Chondrocyte (in vitro differentiated cells): Measurements from ENCODE around the gene TNFRSF21. TPM values are rescaled to one million over a fixed set of nuclear protein-coding genes. Genes with fewer than 3 reads are reported as not detected.

ENCODE experiments used
- DNase-seq: peaks from one replicate; pipeline ENCODE4 v3.0.0; 2021; ENCODE audit warnings: mixed read lengths, low spot score
- H3K27ac Mint-ChIP-seq: one replicate; pipeline ENCODE4 v1.8.0; 2021; ENCODE audit warnings: mild to moderate bottlenecking, moderate library complexity, mixed read lengths; ENCODE audit not compliant: unreplicated experiment
- H3K27me3 Mint-ChIP-seq: 2 replicates; pipeline ENCODE4 v1.8.0; 2021; ENCODE audit warnings: low read depth, mixed read lengths
- H3K36me3 Mint-ChIP-seq: 2 replicates; pipeline ENCODE4 v1.8.0; 2021; ENCODE audit warnings: low read depth, mixed read lengths
- H3K4me1 Mint-ChIP-seq: 2 replicates; pipeline ENCODE4 v1.8.0; 2021; ENCODE audit warnings: low read depth, mild to moderate bottlenecking, mixed read lengths
- H3K4me3 Mint-ChIP-seq: one replicate; pipeline ENCODE4 v1.8.0; 2021; ENCODE audit warnings: mild to moderate bottlenecking, moderate library complexity, mixed read lengths; ENCODE audit not compliant: unreplicated experiment
- H3K9me3 Mint-ChIP-seq: 2 replicates; pipeline ENCODE4 v1.8.0; 2021; ENCODE audit warnings: low read depth, mixed read lengths
- long read RNA-seq: library from polyadenylated mRNA; stranded (forward); transcript quantifications from one replicate; pipeline ENCODE4 v2.0.0, GENCODE V29; 2021
- total RNA-seq: library from RNA; stranded (reverse); gene quantifications from 3 replicates; pipeline ENCODE4 v1.2.1, GENCODE V29; 2021
- TF ChIP-seq, protein P1 (sequence below): fragments of 200-600 bp; sonication (generic); IDR thresholded peaks from 2 replicates; pipeline ENCODE4 v1.5.0; 2021; ENCODE audit warnings: antibody characterized with exemption, mild to moderate bottlenecking, moderate library complexity

TNFRSF21 gene, protein sequence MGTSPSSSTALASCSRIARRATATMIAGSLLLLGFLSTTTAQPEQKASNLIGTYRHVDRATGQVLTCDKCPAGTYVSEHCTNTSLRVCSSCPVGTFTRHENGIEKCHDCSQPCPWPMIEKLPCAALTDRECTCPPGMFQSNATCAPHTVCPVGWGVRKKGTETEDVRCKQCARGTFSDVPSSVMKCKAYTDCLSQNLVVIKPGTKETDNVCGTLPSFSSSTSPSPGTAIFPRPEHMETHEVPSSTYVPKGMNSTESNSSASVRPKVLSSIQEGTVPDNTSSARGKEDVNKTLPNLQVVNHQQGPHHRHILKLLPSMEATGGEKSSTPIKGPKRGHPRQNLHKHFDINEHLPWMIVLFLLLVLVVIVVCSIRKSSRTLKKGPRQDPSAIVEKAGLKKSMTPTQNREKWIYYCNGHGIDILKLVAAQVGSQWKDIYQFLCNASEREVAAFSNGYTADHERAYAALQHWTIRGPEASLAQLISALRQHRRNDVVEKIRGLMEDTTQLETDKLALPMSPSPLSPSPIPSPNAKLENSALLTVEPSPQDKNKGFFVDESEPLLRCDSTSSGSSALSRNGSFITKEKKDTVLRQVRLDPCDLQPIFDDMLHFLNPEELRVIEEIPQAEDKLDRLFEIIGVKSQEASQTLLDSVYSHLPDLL
- 4.3 to 23.1 TPM (median 20.2 TPM) in 3 replicates for total RNA-seq
- long read RNA-seq, transcript TNFRSF21-201 (6 exons, 3,595 nt), result major isoform, 37 of 41 reads
- long read RNA-seq, partial matches to known transcripts, result 1 of 41 reads
- long read RNA-seq, other reads (novel, unspliced or antisense), result 3 of 41 reads

DNA sequence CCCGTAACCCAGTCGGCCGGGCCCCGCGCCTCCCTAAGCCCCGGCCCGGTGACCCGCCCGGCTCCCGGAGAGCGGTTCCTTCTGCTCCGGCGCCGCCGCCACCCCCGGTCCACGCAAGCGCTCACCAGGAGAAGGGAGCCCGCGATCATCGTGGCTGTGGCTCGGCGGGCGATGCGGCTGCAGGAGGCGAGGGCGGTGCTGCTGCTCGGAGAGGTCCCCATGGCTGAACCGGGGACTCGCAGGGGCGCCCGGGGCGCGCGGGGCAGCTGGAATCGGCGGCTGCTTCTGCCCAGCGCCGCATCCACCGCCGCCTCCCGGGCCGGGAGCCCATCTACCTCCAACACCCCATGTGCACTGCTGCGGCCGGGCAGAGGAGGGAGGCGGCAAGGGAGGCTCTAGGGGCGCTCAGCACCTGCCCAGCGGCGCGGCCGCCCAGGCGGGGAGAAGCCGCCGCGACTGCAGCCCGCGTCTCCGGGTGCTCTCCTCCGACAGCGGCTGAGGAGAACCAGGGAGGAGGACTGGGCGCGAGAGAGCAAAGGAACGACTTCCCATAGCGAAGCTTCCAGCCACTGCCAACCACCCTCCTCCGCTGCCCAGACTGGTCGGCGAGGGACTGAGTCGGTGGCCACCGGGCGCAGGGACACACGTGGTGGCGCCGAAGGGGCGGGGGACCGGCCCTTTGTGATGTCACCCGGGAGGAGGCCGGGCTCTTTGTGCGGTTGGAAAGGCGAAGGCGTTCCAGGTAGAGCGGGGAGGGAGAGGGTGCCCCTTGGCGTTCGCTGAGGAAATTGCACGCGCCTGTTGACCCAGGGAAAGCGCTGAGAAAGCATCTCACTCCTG is at the start of gene TNFRSF21:
TSS of gene TNFRSF21 (minus strand) at position 615 of the 840 bp plus-strand sequence. CDS start at position 221, 394 bp downstream.
- Mint-ChIP-seq H3K4me1 (peaks cover 14% of the 10 kb centered on the region), H3K9me3 (no peaks in the 10 kb centered on the region), H3K27ac (peak within 1 kb of the TSS; percentile 65), H3K36me3 (no peaks in the 10 kb centered on the region), H3K27me3 (peaks cover 3% of the 10 kb centered on the region), H3K4me3 (peak within 1 kb of the TSS; percentile 80)
- peak; percentile 97 for DNase-seq
- TF ChIP-seq, protein P1, sequence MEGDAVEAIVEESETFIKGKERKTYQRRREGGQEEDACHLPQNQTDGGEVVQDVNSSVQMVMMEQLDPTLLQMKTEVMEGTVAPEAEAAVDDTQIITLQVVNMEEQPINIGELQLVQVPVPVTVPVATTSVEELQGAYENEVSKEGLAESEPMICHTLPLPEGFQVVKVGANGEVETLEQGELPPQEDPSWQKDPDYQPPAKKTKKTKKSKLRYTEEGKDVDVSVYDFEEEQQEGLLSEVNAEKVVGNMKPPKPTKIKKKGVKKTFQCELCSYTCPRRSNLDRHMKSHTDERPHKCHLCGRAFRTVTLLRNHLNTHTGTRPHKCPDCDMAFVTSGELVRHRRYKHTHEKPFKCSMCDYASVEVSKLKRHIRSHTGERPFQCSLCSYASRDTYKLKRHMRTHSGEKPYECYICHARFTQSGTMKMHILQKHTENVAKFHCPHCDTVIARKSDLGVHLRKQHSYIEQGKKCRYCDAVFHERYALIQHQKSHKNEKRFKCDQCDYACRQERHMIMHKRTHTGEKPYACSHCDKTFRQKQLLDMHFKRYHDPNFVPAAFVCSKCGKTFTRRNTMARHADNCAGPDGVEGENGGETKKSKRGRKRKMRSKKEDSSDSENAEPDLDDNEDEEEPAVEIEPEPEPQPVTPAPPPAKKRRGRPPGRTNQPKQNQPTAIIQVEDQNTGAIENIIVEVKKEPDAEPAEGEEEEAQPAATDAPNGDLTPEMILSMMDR, result peak; percentile 94

DNA sequence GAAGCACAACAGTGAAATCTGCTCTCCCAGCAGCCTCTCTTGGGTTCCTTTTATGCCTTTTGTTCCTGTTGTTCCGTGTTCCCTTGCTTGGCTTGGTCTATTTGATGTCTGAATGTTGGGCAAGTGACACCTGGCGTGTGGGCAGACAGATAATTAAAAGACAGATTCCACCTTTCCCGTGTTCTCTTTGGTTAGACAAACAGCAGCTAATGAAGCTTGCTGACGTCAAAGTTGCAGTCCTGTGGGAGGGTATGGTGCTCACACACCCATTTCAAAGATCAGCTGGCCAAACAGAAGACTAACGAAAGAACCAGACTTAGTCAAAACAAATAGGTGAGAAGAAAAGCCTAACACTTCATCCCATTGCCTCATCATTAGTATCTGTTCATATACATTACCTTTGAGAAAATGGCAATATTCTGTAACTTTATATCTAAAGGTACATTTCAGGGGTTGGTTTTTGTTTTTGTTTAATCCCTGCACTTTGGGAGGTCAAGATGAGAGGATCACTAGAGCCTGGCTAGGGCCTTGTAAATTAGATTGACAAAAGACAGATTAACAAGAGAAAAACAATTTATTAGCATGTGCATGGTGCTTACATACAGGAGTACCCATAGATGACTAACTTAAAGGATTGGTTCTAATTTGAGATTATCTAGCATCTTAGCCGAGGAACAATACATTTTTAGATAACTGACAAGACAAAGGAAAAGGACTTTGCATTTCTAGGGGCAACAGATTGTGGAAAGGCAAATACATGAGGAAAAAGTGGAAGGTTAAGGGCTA is 48.9 kb upstream of the TNFRSF21 start:
- H3K9me3 Mint-ChIP-seq, result no peaks in the 10 kb centered on the region
- H3K27me3 Mint-ChIP-seq, result no peaks in the 10 kb centered on the region
- peaks cover 1% of the 10 kb centered on the region for H3K4me1 Mint-ChIP-seq
- TF ChIP-seq, protein P1, result no peak
- H3K27ac Mint-ChIP-seq, result no peak overlapping the region
- no peak overlapping the region for H3K4me3 Mint-ChIP-seq
- no peaks in the 10 kb centered on the region for H3K36me3 Mint-ChIP-seq
- no peak for DNase-seq

DNA sequence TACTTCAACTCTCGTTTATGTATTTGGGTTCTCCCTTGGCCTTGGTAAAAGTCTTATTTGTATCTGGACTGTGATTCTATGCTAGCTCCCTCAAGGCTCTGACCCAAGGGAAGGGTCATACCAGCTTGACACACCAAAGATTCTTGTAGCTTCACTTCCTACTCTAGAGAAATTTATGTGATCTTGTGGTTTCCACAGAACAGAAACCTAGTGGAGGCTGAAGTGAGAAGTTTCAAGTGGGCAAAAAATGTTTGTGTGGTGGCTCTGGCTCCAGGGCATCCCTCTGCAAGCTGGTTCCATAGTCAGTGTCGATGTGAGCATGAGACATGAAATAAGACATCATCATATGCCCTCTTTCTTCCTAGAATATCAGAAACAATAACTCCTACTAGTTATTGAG is 48.1 kb upstream of the TNFRSF21 start:
- Mint-ChIP-seq H3K27me3 (no peaks in the 10 kb centered on the region), H3K36me3 (no peaks in the 10 kb centered on the region), H3K9me3 (no peaks in the 10 kb centered on the region), H3K27ac (no peak overlapping the region), H3K4me3 (no peak overlapping the region), H3K4me1 (no peaks in the 10 kb centered on the region)
- DNase-seq, result no peak
- TF ChIP-seq, protein P1, result no peak

DNA sequence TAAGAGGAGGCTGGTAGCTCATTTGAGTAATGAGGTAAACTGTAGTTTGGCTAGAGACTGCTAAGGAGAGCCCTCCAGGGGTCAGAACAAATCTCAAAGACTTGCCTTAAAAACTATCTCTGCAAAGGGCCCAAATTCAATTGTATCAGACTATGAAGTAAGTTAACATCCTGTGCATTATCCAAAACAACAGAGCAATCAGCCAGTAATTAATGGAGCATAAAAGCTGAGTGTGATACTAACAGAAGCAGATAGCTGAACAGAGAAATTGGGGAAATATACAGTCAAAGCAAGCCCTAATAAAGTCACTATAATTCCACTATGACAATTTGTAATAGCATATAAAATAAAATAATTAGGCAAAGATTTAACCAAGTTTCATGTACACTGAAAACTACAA is 45.8 kb upstream of the TNFRSF21 start:
- no peak overlapping the region for H3K27ac Mint-ChIP-seq
- no peak for DNase-seq
- H3K36me3 Mint-ChIP-seq, result no peaks in the 10 kb centered on the region
- no peaks in the 10 kb centered on the region for H3K9me3 Mint-ChIP-seq
- no peak overlapping the region for H3K4me3 Mint-ChIP-seq
- H3K27me3 Mint-ChIP-seq, result no peaks in the 10 kb centered on the region
- H3K4me1 Mint-ChIP-seq, result no peaks in the 10 kb centered on the region
- TF ChIP-seq, protein P1, result no peak
